Measurements from ENCODE around the gene PRKCA. TPM values are rescaled to one million over a fixed set of nuclear protein-coding genes. Genes with fewer than 3 reads are reported as not detected.
A peak's percentile ranks its signal among the peaks of the same experiment; 100 is the strongest.

PRKCA gene
- total RNA-seq, 1 experiment from 2014 or later = 22.6 TPM

DNA sequence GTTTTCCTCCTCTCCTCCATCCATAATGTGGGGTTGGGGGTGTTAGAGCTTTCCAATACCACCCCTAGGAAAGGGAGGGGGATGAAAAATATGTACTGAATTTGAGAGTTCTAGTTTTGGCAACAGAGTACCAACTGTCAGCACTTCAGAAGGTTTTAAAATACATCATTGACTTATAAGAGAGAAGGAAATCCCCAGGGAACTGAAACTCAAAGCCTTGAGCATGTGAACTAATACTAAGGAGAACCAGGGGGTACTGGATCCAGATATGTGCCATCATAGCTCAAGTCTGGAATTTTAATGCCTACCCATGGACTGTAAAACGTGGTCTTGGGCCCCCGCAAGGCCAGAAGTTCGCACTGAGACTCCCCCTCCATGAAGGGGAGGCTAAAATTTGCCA is 548.3 kb downstream of the PRKCA start:
- Histone ChIP-seq H2AFZ (ENCODE audit: low read length) (no peak overlapping the region), H3K4me1 (ENCODE audit: insufficient read depth, low read length) (no peaks in the 10 kb centered on the region), H3K4me2 (ENCODE audit: low read length) (no peak overlapping the region), H3K79me2 (ENCODE audit: low read length) (no peaks in the 10 kb centered on the region), H3K4me3 (ENCODE audit: low read length) (no peak overlapping the region), H3K36me3 (ENCODE audit: low read depth, low read length) (no peaks in the 10 kb centered on the region), H4K20me1 (ENCODE audit: low read length) (no peaks in the 10 kb centered on the region), H3K9ac (ENCODE audit: low read length) (no peak overlapping the region), H3K27ac (ENCODE audit: low read length) (no peak overlapping the region), H3K9me3 (ENCODE audit: low read length) (no peaks in the 10 kb centered on the region), H3K9me2 (replicated peaks; ENCODE audit: low read length) (no peaks in the 10 kb centered on the region), H3F3A (ENCODE audit: low read length, unreplicated experiment) (no peaks in the 10 kb centered on the region), H3K27me3 (ENCODE audit: low read length) (peaks cover 39% of the 10 kb centered on the region)
- CTCF ChIA-PET = no interaction called here
- BruUV-seq (replicated peaks) = no TSS peak
- DNase-seq = no peak
- TF ChIP-seq EZH2 (IDR thresholded peaks at IDR 0.05; ENCODE audit: low read length, unreplicated experiment) = no peak
- no peak for TF ChIP-seq EZH2phosphoT487 (IDR thresholded peaks at IDR 0.05; ENCODE audit: borderline replicate concordance, low read length)
- TF ChIP-seq, protein P1, sequence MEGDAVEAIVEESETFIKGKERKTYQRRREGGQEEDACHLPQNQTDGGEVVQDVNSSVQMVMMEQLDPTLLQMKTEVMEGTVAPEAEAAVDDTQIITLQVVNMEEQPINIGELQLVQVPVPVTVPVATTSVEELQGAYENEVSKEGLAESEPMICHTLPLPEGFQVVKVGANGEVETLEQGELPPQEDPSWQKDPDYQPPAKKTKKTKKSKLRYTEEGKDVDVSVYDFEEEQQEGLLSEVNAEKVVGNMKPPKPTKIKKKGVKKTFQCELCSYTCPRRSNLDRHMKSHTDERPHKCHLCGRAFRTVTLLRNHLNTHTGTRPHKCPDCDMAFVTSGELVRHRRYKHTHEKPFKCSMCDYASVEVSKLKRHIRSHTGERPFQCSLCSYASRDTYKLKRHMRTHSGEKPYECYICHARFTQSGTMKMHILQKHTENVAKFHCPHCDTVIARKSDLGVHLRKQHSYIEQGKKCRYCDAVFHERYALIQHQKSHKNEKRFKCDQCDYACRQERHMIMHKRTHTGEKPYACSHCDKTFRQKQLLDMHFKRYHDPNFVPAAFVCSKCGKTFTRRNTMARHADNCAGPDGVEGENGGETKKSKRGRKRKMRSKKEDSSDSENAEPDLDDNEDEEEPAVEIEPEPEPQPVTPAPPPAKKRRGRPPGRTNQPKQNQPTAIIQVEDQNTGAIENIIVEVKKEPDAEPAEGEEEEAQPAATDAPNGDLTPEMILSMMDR (conservative IDR thresholded peaks at IDR 0.05; ENCODE audit: low read depth, low read length) = no peak
- intact Hi-C loops (cut with micrococcal nuclease) = no loop called here
- ATAC-seq = no peak
- POLR2A ChIA-PET (ENCODE audit: unreplicated experiment) = no interaction called here

DNA sequence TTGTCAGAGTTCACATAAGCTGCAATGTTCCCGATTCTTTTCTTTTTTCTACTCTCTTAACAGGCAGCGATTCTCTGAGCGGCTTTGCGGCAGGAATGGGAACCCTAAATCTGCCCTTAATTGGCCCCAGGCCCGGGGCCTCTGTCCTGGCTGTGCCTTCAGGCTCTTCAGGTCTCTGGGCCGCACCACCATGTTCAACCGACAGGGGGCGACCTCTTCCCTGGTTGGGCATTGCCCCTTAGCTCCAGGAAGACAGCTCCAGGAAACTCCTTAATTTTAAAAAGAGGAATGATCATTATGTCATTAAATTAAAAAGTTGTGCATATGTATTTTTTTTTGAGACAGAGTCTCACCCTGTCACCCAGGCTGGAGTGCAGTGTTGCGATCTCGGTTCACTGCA is 552.8 kb downstream of the PRKCA start:
- no peak overlapping the region for H3K4me3 ChIP-seq (ENCODE audit: low read length)
- H3K79me2 ChIP-seq (ENCODE audit: low read length) = no peaks in the 10 kb centered on the region
- H4K20me1 ChIP-seq (ENCODE audit: low read length) = no peaks in the 10 kb centered on the region
- ChIA-PET CTCF (no interaction called here), POLR2A (ENCODE audit: unreplicated experiment) (no interaction called here)
- intact Hi-C loops (cut with micrococcal nuclease) = no loop called here
- H3K27ac ChIP-seq (ENCODE audit: low read length) = no peak overlapping the region
- ATAC-seq (no peak), DNase-seq (peak; percentile 63)
- no peaks in the 10 kb centered on the region for H3K4me1 ChIP-seq (ENCODE audit: insufficient read depth, low read length)
- H2AFZ ChIP-seq (ENCODE audit: low read length) = no peak overlapping the region
- no peaks in the 10 kb centered on the region for H3K36me3 ChIP-seq (ENCODE audit: low read depth, low read length)
- H3K9me2 ChIP-seq (replicated peaks; ENCODE audit: low read length) = no peaks in the 10 kb centered on the region
- H3K27me3 ChIP-seq (ENCODE audit: low read length) = peaks cover 38% of the 10 kb centered on the region
- H3K9ac ChIP-seq (ENCODE audit: low read length) = no peak overlapping the region
- TF ChIP-seq, protein P1 (conservative IDR thresholded peaks at IDR 0.05; ENCODE audit: low read depth, low read length) = peak; percentile 79
- TF ChIP-seq EZH2 (IDR thresholded peaks at IDR 0.05; ENCODE audit: low read length, unreplicated experiment) = no peak
- no TSS peak for BruUV-seq (replicated peaks)
- H3K4me2 ChIP-seq (ENCODE audit: low read length) = no peak overlapping the region
- no peaks in the 10 kb centered on the region for H3K9me3 ChIP-seq (ENCODE audit: low read length)
- no peaks in the 10 kb centered on the region for H3F3A ChIP-seq (ENCODE audit: low read length, unreplicated experiment)

DNA sequence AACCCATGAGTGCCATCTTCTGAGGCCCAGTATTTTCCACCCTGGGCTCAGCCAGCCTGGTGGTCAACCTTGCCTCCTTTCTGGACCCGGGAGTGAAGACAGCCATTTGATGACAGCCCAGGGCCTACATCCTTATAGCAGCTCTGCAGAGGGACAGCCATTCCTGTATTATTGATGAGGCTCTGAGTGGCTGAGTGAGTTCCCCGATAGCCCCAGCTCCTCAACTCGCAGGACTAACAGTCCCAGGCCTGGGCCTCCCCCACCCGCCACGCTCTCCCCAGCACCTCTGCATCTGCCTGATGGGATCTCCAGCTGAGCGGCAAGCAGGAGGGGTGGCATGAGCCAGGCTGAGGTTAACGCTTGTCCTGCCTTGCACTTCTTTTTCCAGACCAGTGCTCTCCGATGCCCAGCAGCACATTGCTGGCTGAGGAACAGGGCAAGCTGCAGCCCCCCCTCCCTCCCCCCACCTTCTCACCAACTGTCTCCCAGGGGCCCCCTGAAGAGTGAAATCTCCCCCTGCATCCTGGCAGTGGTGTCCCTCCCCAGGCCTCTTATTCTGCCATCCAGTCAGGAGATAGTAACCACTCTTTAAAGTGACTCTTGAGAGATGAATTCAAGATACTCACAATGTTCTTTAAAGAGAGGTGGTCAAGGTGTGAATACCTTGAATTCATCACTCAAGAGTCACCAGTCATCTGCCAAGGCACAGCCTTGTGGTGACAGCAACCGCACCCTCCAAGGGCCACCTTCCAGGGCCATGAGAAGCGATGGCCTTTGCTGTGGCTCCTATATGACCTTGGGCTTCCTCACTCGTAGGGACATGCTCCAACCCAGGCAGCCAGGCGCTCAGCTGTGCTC is 556.0 kb downstream of the PRKCA start:
- Histone ChIP-seq H3K9me2 (replicated peaks; ENCODE audit: low read length) (no peaks in the 10 kb centered on the region), H3K36me3 (ENCODE audit: low read depth, low read length) (no peaks in the 10 kb centered on the region), H2AFZ (ENCODE audit: low read length) (no peak overlapping the region), H3K79me2 (ENCODE audit: low read length) (no peaks in the 10 kb centered on the region), H3F3A (ENCODE audit: low read length, unreplicated experiment) (no peaks in the 10 kb centered on the region), H3K4me1 (ENCODE audit: insufficient read depth, low read length) (no peaks in the 10 kb centered on the region), H3K27me3 (ENCODE audit: low read length) (peaks cover 40% of the 10 kb centered on the region), H3K4me2 (ENCODE audit: low read length) (no peak overlapping the region), H3K9me3 (ENCODE audit: low read length) (no peaks in the 10 kb centered on the region), H3K4me3 (ENCODE audit: low read length) (no peak overlapping the region), H3K9ac (ENCODE audit: low read length) (no peak overlapping the region), H3K27ac (ENCODE audit: low read length) (no peak overlapping the region), H4K20me1 (ENCODE audit: low read length) (no peaks in the 10 kb centered on the region)
- TF ChIP-seq, protein P1 (conservative IDR thresholded peaks at IDR 0.05; ENCODE audit: low read depth, low read length) = no peak
- no peak for TF ChIP-seq EZH2phosphoT487 (IDR thresholded peaks at IDR 0.05; ENCODE audit: borderline replicate concordance, low read length)
- TF ChIP-seq EZH2 (IDR thresholded peaks at IDR 0.05; ENCODE audit: low read length, unreplicated experiment) = no peak
- POLR2A ChIA-PET (ENCODE audit: unreplicated experiment) = no interaction called here
- no peak for DNase-seq
- intact Hi-C loops (cut with micrococcal nuclease) = no loop called here
- ATAC-seq = no peak
- no TSS peak for BruUV-seq (replicated peaks)
- CTCF ChIA-PET = no interaction called here
